ENCODE data around the gene RNF11.

RNF11 gene

DNA sequence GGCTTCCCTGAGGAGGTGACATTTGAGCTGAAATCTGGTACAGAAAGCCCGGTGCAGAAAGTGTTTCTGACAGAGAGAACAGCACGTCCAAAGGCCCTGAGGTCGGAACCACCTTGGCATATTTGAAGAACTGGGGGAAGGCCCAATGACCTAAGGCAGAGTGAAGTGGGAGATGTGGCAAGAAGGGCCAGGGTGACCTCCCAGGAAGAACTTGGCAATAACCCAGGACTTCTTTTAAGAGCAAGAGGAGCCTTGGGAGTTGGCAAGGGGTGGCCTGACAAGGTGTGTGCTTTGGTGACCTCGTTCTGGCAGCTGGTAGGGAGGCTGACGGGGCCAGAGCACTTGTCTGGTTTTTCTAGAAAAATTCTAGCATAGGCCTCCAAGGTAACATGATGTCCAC is 70.9 kb downstream of the RNF11 start:
- H3K27ac ChIP-seq (ENCODE audit: low read depth, low read length), result no peak overlapping the region
- H3K27me3 ChIP-seq (ENCODE audit: control insufficient read depth in 1 of 2, insufficient read depth in 2 of 2, low read length in 2 of 2), result no peaks in the 10 kb centered on the region
- H3K4me1 ChIP-seq (ENCODE audit: control insufficient read depth in 1 of 2, insufficient read depth in 2 of 2, low read length in 2 of 2), result peaks cover 13 to 20% of the 10 kb centered on the region in 2 donors
- H3K4me3 ChIP-seq (ENCODE audit: low read depth in 1 of 2, low read length in 2 of 2), result no peak overlapping the region
- H3K9ac ChIP-seq (ENCODE audit: low read depth in 1 of 2, low read length in 2 of 2), result no peak overlapping the region
- no peaks in the 10 kb centered on the region for H3K36me3 ChIP-seq (ENCODE audit: control insufficient read depth in 1 of 2, insufficient read depth in 2 of 2, low read length in 2 of 2)
- H3K9me3 ChIP-seq (ENCODE audit: control insufficient read depth in 1 of 2, low read length in 2 of 2), result no peaks in the 10 kb centered on the region

DNA sequence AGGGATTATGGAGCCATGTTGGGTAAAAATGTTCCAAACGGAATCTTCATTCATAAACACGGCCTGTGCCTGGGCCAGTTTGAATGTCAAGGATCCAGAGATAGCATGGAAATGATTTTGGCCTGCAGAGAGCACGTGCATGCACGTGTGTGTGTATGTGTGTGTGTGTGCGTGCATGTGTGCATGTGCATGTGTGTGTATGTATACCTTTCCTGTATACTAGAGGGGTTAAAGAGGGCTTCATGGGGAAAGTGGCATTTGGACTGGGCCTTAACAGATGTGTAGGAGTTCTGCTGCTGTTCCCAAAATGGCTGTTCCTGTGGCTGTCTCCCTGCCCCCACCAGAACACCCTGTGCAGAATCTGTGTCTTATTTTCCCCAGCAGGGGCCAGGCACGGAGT is 72.6 kb downstream of the RNF11 start:
- H3K9me3 ChIP-seq (ENCODE audit: control insufficient read depth in 1 of 2, low read length in 2 of 2), result no peaks in the 10 kb centered on the region
- no peak overlapping the region for H3K27ac ChIP-seq (ENCODE audit: low read depth, low read length)
- H3K27me3 ChIP-seq (ENCODE audit: control insufficient read depth in 1 of 2, insufficient read depth in 2 of 2, low read length in 2 of 2), result no peaks in the 10 kb centered on the region
- H3K4me3 ChIP-seq (ENCODE audit: low read depth in 1 of 2, low read length in 2 of 2), result no peak overlapping the region
- H3K9ac ChIP-seq (ENCODE audit: low read depth in 1 of 2, low read length in 2 of 2), result no peak overlapping the region
- no peaks in the 10 kb centered on the region for H3K36me3 ChIP-seq (ENCODE audit: control insufficient read depth in 1 of 2, insufficient read depth in 2 of 2, low read length in 2 of 2)
- peaks cover 11 to 20% of the 10 kb centered on the region in 2 donors for H3K4me1 ChIP-seq (ENCODE audit: control insufficient read depth in 1 of 2, insufficient read depth in 2 of 2, low read length in 2 of 2)

DNA sequence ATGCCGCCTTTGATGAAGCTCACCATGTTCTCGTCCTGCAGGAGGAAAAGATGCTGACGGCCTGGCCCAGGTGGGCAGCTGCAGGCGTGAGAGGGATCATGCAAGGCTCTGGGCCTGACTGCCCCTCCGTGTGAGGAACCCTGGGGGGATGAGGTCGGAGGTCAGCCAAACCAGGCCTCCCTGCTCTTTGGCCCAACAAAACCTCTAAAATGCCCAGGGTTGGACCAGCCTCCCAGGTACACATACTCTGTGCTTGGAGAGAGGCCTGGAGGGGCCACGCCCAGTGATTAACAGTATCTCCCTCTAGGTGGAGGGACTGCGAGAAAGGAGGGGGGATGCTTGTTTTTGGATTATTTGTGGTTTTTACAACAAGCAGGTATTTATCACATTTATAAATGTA is 73.2 kb downstream of the RNF11 start:
- Histone ChIP-seq H3K9me3 (ENCODE audit: control insufficient read depth in 1 of 2, low read length in 2 of 2) (no peaks in the 10 kb centered on the region), H3K36me3 (ENCODE audit: control insufficient read depth in 1 of 2, insufficient read depth in 2 of 2, low read length in 2 of 2) (no peaks in the 10 kb centered on the region), H3K27me3 (ENCODE audit: control insufficient read depth in 1 of 2, insufficient read depth in 2 of 2, low read length in 2 of 2) (no peaks in the 10 kb centered on the region), H3K4me3 (ENCODE audit: low read depth in 1 of 2, low read length in 2 of 2) (no peak overlapping the region), H3K27ac (ENCODE audit: low read depth, low read length) (no peak overlapping the region), H3K4me1 (ENCODE audit: control insufficient read depth in 1 of 2, insufficient read depth in 2 of 2, low read length in 2 of 2) (peaks cover 16 to 25% of the 10 kb centered on the region in 2 donors), H3K9ac (ENCODE audit: low read depth in 1 of 2, low read length in 2 of 2) (no peak overlapping the region)

DNA sequence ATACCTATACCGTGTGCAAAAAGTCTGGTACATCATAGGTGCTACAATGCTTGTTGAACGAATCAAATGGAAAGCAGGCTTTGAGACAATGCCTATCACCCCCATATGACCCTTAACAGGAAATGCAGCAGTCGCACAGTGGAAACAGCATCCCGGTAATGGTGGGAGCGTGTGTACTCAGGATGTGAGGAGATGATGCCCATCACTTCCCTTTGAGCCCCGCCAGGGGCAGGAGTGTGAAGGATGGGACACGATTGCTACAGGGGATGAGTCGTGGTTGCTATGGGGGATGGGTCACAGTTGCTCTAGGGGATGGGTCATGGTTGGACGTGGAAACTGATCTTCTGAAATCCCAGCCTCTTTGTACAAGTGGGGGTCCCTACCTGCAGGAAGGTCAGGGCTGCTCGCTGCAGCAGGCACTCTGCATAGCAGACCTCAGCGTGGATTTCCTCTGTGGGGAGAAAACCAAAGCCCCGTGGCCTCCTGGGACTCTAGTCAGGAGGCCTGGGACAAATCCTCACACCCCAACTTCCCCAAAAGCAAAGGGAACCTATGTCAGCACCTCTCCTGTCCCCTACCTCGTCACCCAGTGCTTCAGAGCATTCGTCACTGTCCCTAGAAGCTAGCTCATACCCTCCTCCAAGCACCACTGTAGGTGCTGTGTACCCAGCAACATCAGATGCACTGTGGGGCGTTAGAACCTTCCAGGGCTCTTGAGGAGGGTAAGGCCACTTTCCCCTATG is 75.0 kb downstream of the RNF11 start:
- no peaks in the 10 kb centered on the region for H3K36me3 ChIP-seq (ENCODE audit: control insufficient read depth in 1 of 2, insufficient read depth in 2 of 2, low read length in 2 of 2)
- H3K9ac ChIP-seq (ENCODE audit: low read depth in 1 of 2, low read length in 2 of 2), result no peak overlapping the region
- peaks cover 9 to 14% of the 10 kb centered on the region in 2 donors for H3K4me1 ChIP-seq (ENCODE audit: control insufficient read depth in 1 of 2, insufficient read depth in 2 of 2, low read length in 2 of 2)
- H3K27me3 ChIP-seq (ENCODE audit: control insufficient read depth in 1 of 2, insufficient read depth in 2 of 2, low read length in 2 of 2), result no peaks in the 10 kb centered on the region
- H3K9me3 ChIP-seq (ENCODE audit: control insufficient read depth in 1 of 2, low read length in 2 of 2), result no peaks in the 10 kb centered on the region
- H3K4me3 ChIP-seq (ENCODE audit: low read depth in 1 of 2, low read length in 2 of 2), result no peak overlapping the region
- no peak overlapping the region for H3K27ac ChIP-seq (ENCODE audit: low read depth, low read length)

DNA sequence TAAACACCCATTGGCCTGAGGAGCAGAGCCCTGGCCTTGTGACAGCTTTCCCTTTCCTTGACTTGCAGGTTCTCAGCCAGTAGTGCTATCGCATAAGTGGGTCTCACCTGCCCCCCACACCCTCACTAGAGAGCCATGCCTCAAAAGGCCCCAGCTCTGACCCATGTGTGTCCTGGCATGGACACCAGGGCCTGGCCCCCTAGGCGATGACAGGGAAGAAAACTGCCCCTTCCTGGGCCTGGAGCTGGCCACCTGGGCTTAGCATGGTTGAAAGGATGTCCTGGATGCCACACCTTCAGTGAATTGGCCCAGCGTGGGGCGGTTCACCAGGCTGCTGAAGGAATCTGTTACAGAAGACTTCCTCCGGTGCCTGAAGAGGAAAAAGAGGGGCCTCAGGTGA is 75.8 kb downstream of the RNF11 start:
- peaks cover 9 to 12% of the 10 kb centered on the region in 2 donors for H3K4me1 ChIP-seq (ENCODE audit: control insufficient read depth in 1 of 2, insufficient read depth in 2 of 2, low read length in 2 of 2)
- no peaks in the 10 kb centered on the region for H3K27me3 ChIP-seq (ENCODE audit: control insufficient read depth in 1 of 2, insufficient read depth in 2 of 2, low read length in 2 of 2)
- H3K27ac ChIP-seq (ENCODE audit: low read depth, low read length), result no peak overlapping the region
- H3K9me3 ChIP-seq (ENCODE audit: control insufficient read depth in 1 of 2, low read length in 2 of 2), result no peaks in the 10 kb centered on the region
- no peaks in the 10 kb centered on the region for H3K36me3 ChIP-seq (ENCODE audit: control insufficient read depth in 1 of 2, insufficient read depth in 2 of 2, low read length in 2 of 2)
- no peak overlapping the region for H3K9ac ChIP-seq (ENCODE audit: low read depth in 1 of 2, low read length in 2 of 2)
- H3K4me3 ChIP-seq (ENCODE audit: low read depth in 1 of 2, low read length in 2 of 2), result no peak overlapping the region

DNA sequence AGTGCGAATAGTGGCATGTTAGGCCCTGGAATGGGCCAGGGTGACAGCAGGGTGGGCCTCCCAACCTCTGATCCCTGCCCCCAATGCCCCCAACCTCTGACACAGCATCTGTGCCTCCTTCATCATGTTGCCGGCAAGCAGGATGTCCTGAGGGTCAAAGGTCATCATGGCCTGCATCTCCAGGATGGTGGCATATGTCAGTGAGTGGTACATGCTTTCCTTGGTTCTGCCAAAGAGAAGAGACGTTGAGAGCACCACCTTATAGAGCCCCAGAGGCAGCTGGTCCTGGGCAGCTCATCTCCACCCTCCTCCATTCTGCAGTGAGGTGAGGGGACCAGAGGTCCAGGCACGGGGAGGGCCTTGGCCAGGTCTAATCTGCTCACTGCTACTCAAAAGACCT is 76.6 kb downstream of the RNF11 start:
- H3K27ac ChIP-seq (ENCODE audit: low read depth, low read length), result no peak overlapping the region

DNA sequence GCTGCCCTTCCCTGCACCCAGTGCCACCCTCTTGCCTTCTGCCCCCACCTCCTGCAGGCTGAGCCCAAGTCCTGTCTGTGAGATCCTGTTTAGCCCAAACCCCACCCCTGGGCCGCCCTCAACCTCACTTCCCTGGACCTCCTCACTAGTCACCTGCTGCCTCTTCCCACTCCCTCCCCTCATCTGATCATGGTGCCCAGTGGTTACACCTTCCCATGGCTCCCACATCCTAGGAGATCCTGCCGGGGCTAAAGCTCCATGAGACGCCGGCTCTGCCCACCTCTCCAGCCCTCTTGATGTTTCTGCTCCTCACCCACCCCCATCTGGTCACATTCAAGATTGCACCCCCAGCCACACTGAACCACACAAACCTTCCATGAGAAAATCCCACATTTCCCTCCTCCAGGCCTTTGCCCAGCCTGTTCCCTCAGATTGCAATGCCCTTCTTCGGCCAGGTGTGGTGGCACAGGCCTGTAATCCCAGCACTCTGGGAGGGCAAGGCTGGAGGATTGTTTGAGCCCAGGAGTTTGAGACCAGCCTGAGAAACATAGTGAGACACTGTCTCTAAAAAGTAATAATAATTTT is 77.3 kb downstream of the RNF11 start:
- Histone ChIP-seq H3K9me3 (ENCODE audit: control insufficient read depth in 1 of 2, low read length in 2 of 2) (no peaks in the 10 kb centered on the region), H3K4me1 (ENCODE audit: control insufficient read depth in 1 of 2, insufficient read depth in 2 of 2, low read length in 2 of 2) (peaks cover 9 to 12% of the 10 kb centered on the region in 2 donors), H3K36me3 (ENCODE audit: control insufficient read depth in 1 of 2, insufficient read depth in 2 of 2, low read length in 2 of 2) (no peaks in the 10 kb centered on the region), H3K27me3 (ENCODE audit: control insufficient read depth in 1 of 2, insufficient read depth in 2 of 2, low read length in 2 of 2) (no peaks in the 10 kb centered on the region), H3K27ac (ENCODE audit: low read depth, low read length) (no peak overlapping the region), H3K4me3 (ENCODE audit: low read depth in 1 of 2, low read length in 2 of 2) (no peak overlapping the region), H3K9ac (ENCODE audit: low read depth in 1 of 2, low read length in 2 of 2) (no peak overlapping the region)

More for the DNA sequence above, 76.6 kb downstream of the RNF11 start:
- Histone ChIP-seq H3K36me3 (ENCODE audit: control insufficient read depth in 1 of 2, insufficient read depth in 2 of 2, low read length in 2 of 2) (no peaks in the 10 kb centered on the region), H3K9me3 (ENCODE audit: control insufficient read depth in 1 of 2, low read length in 2 of 2) (no peaks in the 10 kb centered on the region), H3K27me3 (ENCODE audit: control insufficient read depth in 1 of 2, insufficient read depth in 2 of 2, low read length in 2 of 2) (no peaks in the 10 kb centered on the region), H3K4me1 (ENCODE audit: control insufficient read depth in 1 of 2, insufficient read depth in 2 of 2, low read length in 2 of 2) (peaks cover 9 to 12% of the 10 kb centered on the region in 2 donors), H3K9ac (ENCODE audit: low read depth in 1 of 2, low read length in 2 of 2) (no peak overlapping the region), H3K4me3 (ENCODE audit: low read depth in 1 of 2, low read length in 2 of 2) (no peak overlapping the region)

DNA sequence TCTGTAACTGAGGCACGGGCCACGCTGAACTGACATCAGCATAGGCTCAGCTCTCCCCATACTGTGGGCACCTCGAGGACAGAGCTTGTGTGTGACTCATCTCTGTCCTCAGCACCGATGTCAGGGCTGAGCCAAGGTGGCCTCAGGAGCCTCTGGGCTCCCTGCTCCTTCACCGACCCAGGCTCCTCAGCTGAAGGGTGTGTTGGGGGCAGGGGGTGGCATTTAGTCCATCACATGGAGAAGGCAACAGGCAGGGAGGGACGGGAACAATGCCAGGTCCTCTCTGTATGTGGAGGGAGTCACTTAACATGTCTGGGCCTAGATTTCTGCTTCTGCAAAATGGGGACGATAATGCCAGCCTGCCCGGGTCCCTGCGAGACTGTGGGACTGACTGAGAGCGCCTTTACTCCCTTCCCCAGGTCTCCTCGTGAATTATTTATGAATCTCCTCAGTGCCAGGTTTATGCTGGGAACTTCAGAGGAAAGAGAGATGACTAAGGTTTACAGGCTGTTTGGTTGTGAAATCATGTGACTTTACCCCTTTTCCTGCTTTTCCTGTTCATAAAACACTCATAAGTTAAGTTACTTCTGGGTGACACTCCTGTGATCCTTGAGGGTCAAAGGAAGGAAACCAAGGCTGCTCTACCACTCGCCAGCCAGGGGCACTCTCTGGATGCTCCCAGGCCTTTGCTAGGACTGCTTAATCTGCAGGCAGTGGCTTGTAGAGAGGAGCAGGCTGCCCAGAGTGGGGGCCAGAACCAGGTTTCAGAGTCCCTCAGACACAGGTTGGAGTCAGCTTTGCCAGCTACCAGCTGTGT is 78.1 kb downstream of the RNF11 start:
- Histone ChIP-seq H3K4me1 (ENCODE audit: control insufficient read depth in 1 of 2, insufficient read depth in 2 of 2, low read length in 2 of 2) (peaks cover 9 to 12% of the 10 kb centered on the region in 2 donors), H3K4me3 (ENCODE audit: low read depth in 1 of 2, low read length in 2 of 2) (no peak overlapping the region), H3K27ac (ENCODE audit: low read depth, low read length) (peak overlapping the region; percentile 26), H3K27me3 (ENCODE audit: control insufficient read depth in 1 of 2, insufficient read depth in 2 of 2, low read length in 2 of 2) (no peaks in the 10 kb centered on the region), H3K36me3 (ENCODE audit: control insufficient read depth in 1 of 2, insufficient read depth in 2 of 2, low read length in 2 of 2) (no peaks in the 10 kb centered on the region), H3K9ac (ENCODE audit: low read depth in 1 of 2, low read length in 2 of 2) (no peak overlapping the region), H3K9me3 (ENCODE audit: control insufficient read depth in 1 of 2, low read length in 2 of 2) (no peaks in the 10 kb centered on the region)

DNA sequence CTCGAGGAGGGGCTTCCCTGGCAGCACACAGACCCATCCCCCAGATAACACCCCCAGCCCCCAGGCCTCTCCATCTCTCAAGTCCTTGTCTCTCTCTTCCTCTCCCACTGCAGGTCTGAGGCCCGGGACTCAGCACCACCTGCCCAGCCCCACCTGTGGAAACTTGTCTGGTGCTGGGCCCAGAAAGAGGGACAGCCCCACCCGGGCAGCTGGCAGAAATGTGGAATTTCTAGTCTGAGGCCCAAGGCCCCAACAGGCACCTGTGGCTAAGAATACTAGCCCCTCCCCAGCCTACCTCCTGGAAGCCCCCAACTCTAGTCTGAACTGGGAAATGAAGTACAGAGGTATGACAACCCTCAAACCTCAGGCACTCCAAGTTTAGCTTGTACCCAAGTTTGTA is 78.9 kb downstream of the RNF11 start:
- Histone ChIP-seq H3K27me3 (ENCODE audit: control insufficient read depth in 1 of 2, insufficient read depth in 2 of 2, low read length in 2 of 2) (no peaks in the 10 kb centered on the region), H3K9ac (ENCODE audit: low read depth in 1 of 2, low read length in 2 of 2) (no peak overlapping the region), H3K4me3 (ENCODE audit: low read depth in 1 of 2, low read length in 2 of 2) (no peak overlapping the region), H3K36me3 (ENCODE audit: control insufficient read depth in 1 of 2, insufficient read depth in 2 of 2, low read length in 2 of 2) (no peaks in the 10 kb centered on the region), H3K27ac (ENCODE audit: low read depth, low read length) (no peak overlapping the region), H3K4me1 (ENCODE audit: control insufficient read depth in 1 of 2, insufficient read depth in 2 of 2, low read length in 2 of 2) (peaks cover 9 to 12% of the 10 kb centered on the region in 2 donors), H3K9me3 (ENCODE audit: control insufficient read depth in 1 of 2, low read length in 2 of 2) (no peaks in the 10 kb centered on the region)

Measured in duodenal mucosa (tissue), 2 donors.